Erythroblast (primary cell): ENCODE data around the gene RIPPLY3.

Source experiments
- GATA1 ChIP-seq: IDR thresholded peaks from 2 replicates; pipeline ENCODE4 v1.6.1; 2011; ENCODE audit warnings: low read depth, mild to moderate bottlenecking, control low read depth, low read length, moderate library complexity
- POLR2A ChIP-seq: IDR thresholded peaks from 2 replicates; pipeline ENCODE4 v1.6.1; 2011; ENCODE audit warnings: mild to moderate bottlenecking, low read length

GRCh38 chr21:37032877-37033471 is 26.5 kb downstream of the RIPPLY3 start:
- TF ChIP-seq POLR2A (no peak), GATA1 (no peak)
